ENCODE data around the gene DDA1.
"Not testable (repeated sequence)": the region's sequence is repeated elsewhere in the genome, so short reads cannot be mapped to it uniquely, and the experiment has no call there.

DDA1 gene

DNA sequence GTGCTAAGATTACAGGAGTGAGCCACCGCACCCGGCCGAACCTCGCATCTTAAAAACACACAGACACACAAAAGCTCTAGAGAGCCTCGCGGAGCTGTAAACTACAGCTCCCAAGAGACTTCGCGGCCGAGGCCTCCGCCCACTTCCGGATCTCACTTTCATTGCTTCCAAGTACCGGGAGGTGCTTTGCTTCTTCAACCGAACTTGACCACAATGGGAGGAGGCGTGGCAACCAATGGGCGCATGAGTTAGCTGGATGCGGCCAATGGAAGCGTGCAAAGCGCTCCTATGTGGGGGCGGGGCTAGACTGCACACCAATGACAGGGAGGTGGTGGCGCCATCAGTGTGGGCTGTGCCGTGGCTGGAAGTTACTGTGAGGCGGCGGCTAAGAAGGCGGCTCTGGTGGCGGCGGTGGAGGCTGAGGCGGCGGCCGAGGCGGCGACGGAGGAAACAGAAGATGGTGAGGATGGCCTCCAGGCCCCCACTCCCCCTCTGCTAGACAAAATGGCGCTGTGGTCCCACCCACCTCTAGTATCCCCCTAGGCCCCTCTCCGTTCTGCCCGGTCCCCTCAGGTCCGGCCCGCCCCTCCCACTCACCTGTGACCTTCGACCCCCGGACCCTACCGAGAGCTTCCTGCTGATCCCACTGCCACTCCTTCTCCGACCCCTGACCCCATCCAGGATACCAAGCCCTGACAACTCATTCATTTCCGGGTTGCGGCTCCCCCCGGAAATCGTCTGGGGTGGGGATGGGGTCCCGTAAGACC lies at the start of gene DDA1:
Gene DDA1, plus strand, starts transcription at position 366 of the 767 bp plus-strand sequence. Its CDS starts 92 bp downstream, at position 458.
- Mint-ChIP-seq H3K4me1 (ENCODE audit: low read depth) (peaks cover 57% of the 10 kb centered on the region), H3K9me3 (no peaks in the 10 kb centered on the region), H3K27me3 (no peaks in the 10 kb centered on the region), H3K36me3 (ENCODE audit: low read depth) (peaks cover 66% of the 10 kb centered on the region), H3K27ac (peak within 1 kb of the TSS; percentile 89), H3K4me3 (peak within 1 kb of the TSS; percentile 99)
- intact Hi-C loops (cut with micrococcal nuclease): loop anchor here (1.0 kb wide), 1 partner anchor 28 kb away; the partner anchor contains the start of gene GTPBP3

DNA sequence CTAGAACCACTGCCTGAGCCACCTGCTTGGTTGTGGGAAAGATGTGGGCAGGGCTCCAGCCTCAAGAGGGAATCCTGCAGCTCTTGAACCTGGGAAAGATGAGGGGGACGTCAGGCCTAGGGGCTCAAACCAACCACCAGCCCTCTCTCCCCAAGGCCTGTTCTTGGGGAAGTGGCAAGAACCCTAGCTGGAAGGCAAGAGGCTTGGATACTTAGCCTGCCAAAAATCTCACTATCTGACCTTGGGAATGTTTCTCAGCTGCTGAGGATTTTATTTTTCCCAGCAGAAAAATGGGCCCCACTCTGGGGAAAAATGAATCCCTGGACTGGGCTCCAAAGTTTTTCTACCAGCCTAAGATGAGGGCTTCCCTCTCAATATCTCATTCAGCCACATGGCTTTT lies 49.4 kb upstream of the DDA1 start:
- Mint-ChIP-seq H3K27me3 (peaks cover 19% of the 10 kb centered on the region), H3K27ac (no peak overlapping the region), H3K4me1 (ENCODE audit: low read depth) (peaks cover 7% of the 10 kb centered on the region), H3K36me3 (ENCODE audit: low read depth) (no peaks in the 10 kb centered on the region), H3K4me3 (no peak overlapping the region), H3K9me3 (no peaks in the 10 kb centered on the region)
- intact Hi-C loops (cut with micrococcal nuclease): loop anchor here (2.0 kb wide), 1 partner anchor 23 kb away; no protein-coding TSS in a partner anchor

DNA sequence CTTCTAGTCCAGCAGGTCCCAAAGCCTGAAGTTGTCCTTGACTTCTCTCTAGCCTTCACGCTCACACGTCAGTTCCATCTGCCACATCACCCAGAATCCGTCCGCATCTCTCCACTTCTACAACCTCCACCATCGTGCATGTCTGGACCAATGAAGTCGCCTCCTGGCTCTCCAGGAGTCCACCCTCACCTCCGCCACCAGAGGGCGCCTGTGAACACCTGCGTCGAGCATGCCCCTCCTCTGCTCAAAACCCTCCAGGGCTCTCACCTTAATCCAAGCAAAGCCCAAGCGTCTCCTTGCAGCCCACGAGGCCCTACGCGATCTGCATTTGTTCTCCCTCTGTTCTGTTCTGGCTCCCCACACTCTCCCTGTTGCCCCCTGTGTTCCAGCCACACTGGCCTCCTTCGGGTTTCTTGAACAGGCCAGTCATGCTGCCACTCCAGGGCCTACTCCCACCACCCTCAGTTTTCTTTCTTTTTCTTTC lies 48.5 kb upstream of the DDA1 start:
- Mint-ChIP-seq H3K4me3 (no peak overlapping the region), H3K9me3 (no peaks in the 10 kb centered on the region), H3K27me3 (peaks cover 16% of the 10 kb centered on the region), H3K36me3 (ENCODE audit: low read depth) (no peaks in the 10 kb centered on the region), H3K4me1 (ENCODE audit: low read depth) (peaks cover 7% of the 10 kb centered on the region), H3K27ac (no peak overlapping the region)
- intact Hi-C loops (cut with micrococcal nuclease): loop anchor here (2.0 kb wide), 1 partner anchor 22 kb away; no protein-coding TSS in a partner anchor

DNA sequence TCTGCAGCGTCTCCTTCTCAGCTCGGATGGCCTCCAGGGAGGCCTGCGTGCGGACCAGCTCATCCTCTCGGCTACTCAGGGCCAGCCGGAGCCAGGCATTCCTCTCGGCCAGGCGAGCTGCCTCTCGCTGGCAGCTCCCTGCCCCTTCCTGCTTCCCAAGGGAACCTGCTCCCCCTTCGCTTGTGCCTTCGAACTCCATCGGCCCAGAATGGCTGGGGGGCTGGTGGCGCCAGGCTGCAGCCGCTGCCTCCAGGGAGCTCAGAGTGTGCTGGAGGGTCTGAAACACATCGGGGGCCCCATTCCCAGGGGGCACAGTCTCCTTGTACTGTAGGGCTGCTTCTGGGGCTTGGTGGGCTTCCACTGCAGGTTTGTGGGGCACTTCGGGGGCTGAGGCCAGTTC lies 46.8 kb upstream of the DDA1 start:
- peaks cover 11% of the 10 kb centered on the region for H3K27me3 Mint-ChIP-seq
- H3K9me3 Mint-ChIP-seq: no peaks in the 10 kb centered on the region
- no peak overlapping the region for H3K27ac Mint-ChIP-seq
- no peak overlapping the region for H3K4me3 Mint-ChIP-seq
- no peaks in the 10 kb centered on the region for H3K36me3 Mint-ChIP-seq (ENCODE audit: low read depth)
- intact Hi-C loops (cut with micrococcal nuclease): no loop called here
- H3K4me1 Mint-ChIP-seq (ENCODE audit: low read depth): peaks cover 14% of the 10 kb centered on the region

DNA sequence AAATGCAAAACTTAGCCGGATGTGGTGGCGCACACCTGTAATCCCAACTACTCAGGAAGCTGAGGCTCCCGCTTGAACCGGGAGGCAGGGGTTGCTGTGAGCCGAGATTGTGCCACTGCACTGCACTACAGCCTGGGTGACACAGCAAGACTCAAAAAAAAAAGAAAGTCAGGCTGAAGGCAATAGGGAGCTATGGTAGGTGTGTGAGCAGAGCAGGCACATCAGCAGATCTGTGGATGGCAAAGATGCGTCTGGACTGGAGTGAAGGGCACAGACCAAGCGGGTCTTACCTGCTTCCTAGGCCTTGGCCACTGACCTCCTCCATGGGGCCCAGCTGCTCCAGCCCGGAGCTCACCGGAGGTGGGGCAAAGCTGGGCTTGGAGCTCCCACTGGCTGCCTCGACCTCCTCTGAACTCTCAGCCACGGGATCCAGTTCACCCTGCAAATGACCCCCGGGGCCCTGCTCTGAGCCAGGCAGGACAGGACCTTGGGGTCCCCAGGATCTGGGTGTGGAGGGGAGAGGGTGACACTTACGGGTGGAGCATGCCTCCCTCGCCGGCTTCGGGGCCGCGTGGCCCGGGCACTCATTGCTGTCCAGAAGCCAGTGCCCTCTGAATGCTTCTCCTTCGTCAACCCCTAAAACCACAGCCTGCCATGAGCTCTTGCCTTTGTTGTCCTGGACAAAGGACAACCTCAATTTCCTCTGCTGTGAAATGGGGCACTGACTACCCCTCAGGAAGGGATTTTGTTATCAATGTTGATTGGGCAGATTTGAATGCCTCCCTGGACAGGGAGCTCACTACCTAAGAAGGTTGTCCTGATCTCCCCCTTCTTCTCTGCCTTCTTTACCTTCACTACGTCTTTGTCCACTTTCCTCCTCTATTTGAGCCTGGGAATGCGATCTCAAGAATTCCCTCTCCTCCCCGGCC lies 45.4 kb upstream of the DDA1 start:
- intact Hi-C loops (cut with micrococcal nuclease): no loop called here
- no peak overlapping the region for H3K27ac Mint-ChIP-seq
- H3K27me3 Mint-ChIP-seq: peaks cover 8% of the 10 kb centered on the region
- H3K4me1 Mint-ChIP-seq (ENCODE audit: low read depth): peaks cover 27% of the 10 kb centered on the region
- H3K4me3 Mint-ChIP-seq: no peak overlapping the region
- H3K9me3 Mint-ChIP-seq: no peaks in the 10 kb centered on the region
- H3K36me3 Mint-ChIP-seq (ENCODE audit: low read depth): peaks cover 7% of the 10 kb centered on the region

DNA sequence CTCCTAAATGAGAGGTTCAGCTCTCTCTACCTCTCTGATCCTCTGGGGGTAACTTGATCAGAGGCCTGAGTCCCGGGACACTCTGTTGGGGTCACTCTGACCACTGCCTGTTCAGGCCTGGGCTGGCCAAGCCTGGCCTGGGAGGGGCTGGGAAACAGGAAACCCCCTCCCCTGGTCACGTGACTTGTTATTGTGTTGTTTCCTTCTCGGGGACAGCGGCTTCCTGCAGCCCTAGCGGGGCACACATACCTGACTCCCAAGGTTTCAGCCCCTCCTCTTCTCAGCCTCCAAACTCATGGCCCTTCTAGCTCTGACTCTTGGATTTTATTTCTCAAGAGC lies 44.8 kb upstream of the DDA1 start, which contains the start of gene USHBP1:
Gene USHBP1, minus strand, starts transcription at position 105 of the 339 bp plus-strand sequence. CDS start 446 bp downstream, outside the sequence.
- Mint-ChIP-seq H3K27ac (no peak within 1 kb of the TSS), H3K4me3 (no peak within 1 kb of the TSS), H3K4me1 (ENCODE audit: low read depth) (peaks cover 28% of the 10 kb centered on the region), H3K27me3 (peaks cover 8% of the 10 kb centered on the region), H3K36me3 (ENCODE audit: low read depth) (peaks cover 13% of the 10 kb centered on the region), H3K9me3 (no peaks in the 10 kb centered on the region)
- intact Hi-C loops (cut with micrococcal nuclease): no loop called here

DNA sequence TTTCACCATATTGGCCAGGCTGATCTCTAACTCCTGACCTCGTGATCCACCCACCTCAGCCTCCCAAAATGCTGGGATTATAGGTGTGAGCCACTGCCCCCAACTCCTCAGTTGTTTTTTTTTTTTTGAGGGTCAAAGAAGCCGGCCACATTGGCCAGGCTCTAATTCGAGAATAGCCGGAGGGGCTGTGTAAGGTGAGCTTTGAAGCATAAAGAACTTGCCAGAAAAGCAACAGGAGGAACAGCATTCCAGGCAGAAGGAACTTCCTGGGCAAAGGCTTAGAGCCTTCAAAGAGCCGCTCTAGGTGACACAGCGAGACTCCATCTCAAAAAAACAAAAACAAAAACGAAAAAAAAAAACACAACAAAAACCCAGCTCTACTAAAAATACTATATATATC lies 43.3 kb upstream of the DDA1 start:
- H3K27me3 Mint-ChIP-seq: peaks cover 5% of the 10 kb centered on the region
- H3K4me1 Mint-ChIP-seq (ENCODE audit: low read depth): peaks cover 22% of the 10 kb centered on the region
- H3K9me3 Mint-ChIP-seq: no peaks in the 10 kb centered on the region
- H3K36me3 Mint-ChIP-seq (ENCODE audit: low read depth): peaks cover 28% of the 10 kb centered on the region
- no peak overlapping the region for H3K4me3 Mint-ChIP-seq
- intact Hi-C loops (cut with micrococcal nuclease): loop anchor here (2.0 kb wide), 1 partner anchor 51 kb away; the partner anchor contains the start of gene USE1
- H3K27ac Mint-ChIP-seq: peak overlapping the region; percentile 84

DNA sequence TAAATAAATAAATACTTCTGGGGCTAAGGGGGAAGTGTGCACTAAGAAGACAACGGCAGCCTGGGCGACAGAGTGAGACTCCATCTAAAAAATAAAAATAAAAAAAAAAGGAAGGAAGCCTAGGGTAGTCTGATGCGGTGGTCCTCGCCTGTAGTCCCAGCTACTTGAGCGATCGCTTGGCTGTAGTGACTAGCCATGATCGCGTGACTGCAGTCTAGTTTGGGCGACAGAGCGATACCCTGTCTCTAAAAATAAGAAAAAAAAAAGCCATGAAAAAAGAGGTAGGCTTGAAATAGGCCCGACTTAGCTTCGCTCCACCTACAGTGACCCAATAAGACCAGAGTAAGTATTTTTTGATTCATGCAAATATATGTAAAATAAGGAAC lies 42.8 kb upstream of the DDA1 start:
- peaks cover 33% of the 10 kb centered on the region for H3K36me3 Mint-ChIP-seq (ENCODE audit: low read depth)
- H3K4me3 Mint-ChIP-seq: peak overlapping the region; percentile 80
- peak overlapping the region; percentile 84 for H3K27ac Mint-ChIP-seq
- H3K4me1 Mint-ChIP-seq (ENCODE audit: low read depth): peaks cover 21% of the 10 kb centered on the region
- intact Hi-C loops (cut with micrococcal nuclease): loop anchor here (2.0 kb wide), 1 partner anchor 52 kb away; the partner anchor contains the start of gene USE1
- no peaks in the 10 kb centered on the region for H3K9me3 Mint-ChIP-seq
- peaks cover 5% of the 10 kb centered on the region for H3K27me3 Mint-ChIP-seq

DNA sequence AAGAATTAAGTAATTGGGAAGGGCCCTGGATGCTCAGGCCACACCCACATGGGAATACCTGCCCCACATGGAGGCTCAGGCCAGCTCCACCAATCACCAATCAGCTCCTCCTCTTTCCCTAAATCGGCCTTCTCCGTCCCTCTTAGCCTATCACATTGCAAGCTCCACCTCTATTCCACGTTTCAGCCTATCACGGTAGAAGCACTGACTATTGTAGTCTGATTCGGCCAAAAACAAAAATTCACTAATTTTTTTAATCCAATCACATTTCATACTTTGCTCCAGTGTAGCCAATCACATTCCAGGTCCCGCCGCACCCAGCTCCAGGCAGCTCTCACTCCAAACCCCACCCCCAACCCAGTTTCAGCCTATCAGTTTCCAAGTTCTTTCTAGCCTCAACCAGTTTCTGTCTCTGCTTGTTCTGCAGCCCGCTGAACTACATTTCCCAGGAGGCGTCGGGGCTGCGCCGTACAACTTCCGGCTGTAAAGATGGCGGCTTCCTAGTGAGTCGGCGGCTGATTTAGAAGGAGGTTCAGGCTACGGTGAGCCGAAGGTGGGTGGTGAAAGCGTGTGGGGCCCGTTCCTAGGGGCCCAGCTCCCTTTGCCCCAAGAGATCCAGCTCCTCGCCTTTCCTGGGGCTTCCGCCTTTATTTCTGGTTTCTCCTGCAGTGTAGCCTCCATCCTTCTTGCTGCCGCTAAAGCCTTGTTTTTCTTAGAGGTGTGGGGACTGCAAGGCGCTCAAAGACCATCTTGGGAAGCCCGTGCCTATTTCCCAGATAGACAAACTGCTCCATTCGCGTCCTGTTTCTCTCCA lies 42.2 kb upstream of the DDA1 start, which contains the start of gene BABAM1:
Gene BABAM1, plus strand, starts transcription at position 469 of the 814 bp plus-strand sequence. CDS start 1,364 bp downstream, outside the sequence.
- Mint-ChIP-seq H3K36me3 (ENCODE audit: low read depth) (peaks cover 39% of the 10 kb centered on the region), H3K27ac (peak within 1 kb of the TSS; percentile 84), H3K4me3 (peak within 1 kb of the TSS; percentile 80), H3K9me3 (no peaks in the 10 kb centered on the region), H3K4me1 (ENCODE audit: low read depth) (peaks cover 21% of the 10 kb centered on the region), H3K27me3 (peaks cover 5% of the 10 kb centered on the region)
- intact Hi-C loops (cut with micrococcal nuclease): loop anchor here (1.0 to 2.0 kb wide), 2 partner anchors 38 to 52 kb away; partner anchors contain the start of genes MRPL34 and USE1

DNA sequence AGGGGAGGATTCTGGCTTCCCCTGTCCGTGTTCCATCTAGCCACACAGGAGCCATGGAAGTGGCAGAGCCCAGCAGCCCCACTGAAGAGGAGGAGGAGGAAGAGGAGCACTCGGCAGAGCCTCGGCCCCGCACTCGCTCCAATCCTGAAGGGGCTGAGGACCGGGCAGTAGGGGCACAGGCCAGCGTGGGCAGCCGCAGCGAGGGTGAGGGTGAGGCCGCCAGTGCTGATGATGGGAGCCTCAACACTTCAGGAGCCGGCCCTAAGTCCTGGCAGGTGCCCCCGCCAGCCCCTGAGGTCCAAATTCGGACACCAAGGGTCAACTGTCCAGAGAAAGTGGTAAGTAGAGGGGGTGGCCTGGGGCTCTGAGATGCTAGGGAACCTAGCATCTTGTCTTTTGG lies 40.6 kb upstream of the DDA1 start:
- H3K27ac Mint-ChIP-seq: no peak overlapping the region
- H3K36me3 Mint-ChIP-seq (ENCODE audit: low read depth): peaks cover 51% of the 10 kb centered on the region
- intact Hi-C loops (cut with micrococcal nuclease): no loop called here

DNA sequence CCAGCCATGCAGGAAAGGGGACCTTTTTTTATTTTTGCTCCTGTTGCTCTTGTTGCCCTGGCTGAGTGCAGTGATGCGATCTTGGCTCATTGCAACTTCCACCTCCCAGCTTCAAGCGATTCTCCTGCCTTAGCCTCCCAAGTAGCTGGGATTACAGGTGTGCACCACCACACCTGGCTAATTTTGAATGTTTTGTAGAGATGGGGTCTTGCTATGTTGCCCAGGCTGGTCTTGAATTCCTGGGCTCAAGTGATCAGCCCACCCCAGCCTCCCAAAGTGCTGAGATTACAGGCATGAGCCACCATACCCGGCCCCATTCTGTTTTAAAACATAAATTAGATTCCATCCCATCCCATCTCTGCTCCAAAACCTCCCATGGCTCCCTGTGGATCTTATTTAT lies 34.5 kb upstream of the DDA1 start:
- not testable (repeated sequence) for H3K9me3 Mint-ChIP-seq, H3K4me3 Mint-ChIP-seq

More for the DNA sequence above, 40.6 kb upstream of the DDA1 start:
- H3K4me1 Mint-ChIP-seq (ENCODE audit: low read depth): peaks cover 21% of the 10 kb centered on the region
- H3K4me3 Mint-ChIP-seq: peak overlapping the region; percentile 80
- no peaks in the 10 kb centered on the region for H3K9me3 Mint-ChIP-seq
- no peaks in the 10 kb centered on the region for H3K27me3 Mint-ChIP-seq

DNA sequence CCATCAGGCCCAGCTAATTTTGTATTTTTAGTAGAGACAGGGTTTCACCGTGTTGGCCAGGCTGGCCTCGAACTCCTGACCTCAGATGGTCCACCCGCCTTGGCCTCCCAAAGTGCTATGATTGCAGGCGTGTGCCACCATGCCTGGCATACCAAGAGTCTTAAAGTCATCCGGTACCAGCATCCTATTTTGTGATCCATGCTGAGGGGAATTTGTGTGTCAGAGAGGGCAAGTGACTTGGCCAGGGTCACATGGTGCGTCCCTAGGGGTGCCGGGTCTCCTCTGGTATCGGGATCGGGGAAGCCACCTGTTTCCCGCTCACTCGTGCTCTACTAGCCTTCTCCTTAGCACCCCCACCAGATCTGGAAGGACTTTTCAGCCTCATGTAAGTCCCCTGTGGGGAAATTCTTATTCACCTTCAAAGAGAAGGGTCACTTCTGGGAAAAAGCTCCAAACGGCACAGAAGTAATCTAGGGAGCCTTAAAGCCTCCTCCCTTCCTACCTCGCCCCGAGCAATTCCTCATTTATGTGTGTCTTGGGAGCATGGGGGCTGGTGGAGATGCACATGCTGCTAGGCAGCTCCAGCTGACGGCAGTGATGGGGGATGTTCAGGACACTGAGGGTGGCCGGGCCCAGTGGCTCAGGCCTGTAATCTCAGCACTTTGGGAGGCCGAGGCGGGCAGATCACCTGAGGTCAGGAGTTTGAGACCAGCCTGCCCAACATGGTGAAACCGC lies 33.8 kb upstream of the DDA1 start:
- no peaks in the 10 kb centered on the region for H3K27me3 Mint-ChIP-seq
- no peak overlapping the region for H3K27ac Mint-ChIP-seq
- H3K4me3 Mint-ChIP-seq: no peak overlapping the region
- H3K9me3 Mint-ChIP-seq: no peaks in the 10 kb centered on the region
- no peaks in the 10 kb centered on the region for H3K4me1 Mint-ChIP-seq (ENCODE audit: low read depth)
- peaks cover 82% of the 10 kb centered on the region for H3K36me3 Mint-ChIP-seq (ENCODE audit: low read depth)
- intact Hi-C loops (cut with micrococcal nuclease): no loop called here

More for the DNA sequence above, 34.5 kb upstream of the DDA1 start:
- H3K4me1 Mint-ChIP-seq (ENCODE audit: low read depth); H3K27me3 Mint-ChIP-seq; H3K27ac Mint-ChIP-seq; intact Hi-C loops (cut with micrococcal nuclease): not testable (repeated sequence)
- peaks cover 89% of the 10 kb centered on the region for H3K36me3 Mint-ChIP-seq (ENCODE audit: low read depth)
